Neuron (in vitro differentiated cells): ENCODE results near the gene MYH6.

ENCODE experiments used
- H2AFZ ChIP-seq: one replicate; pipeline ENCODE4 v1.6.1; 2013; ENCODE audit warnings: low read depth, mild to moderate bottlenecking, inconsistent platforms, low read length, moderate library complexity
- H3K27me3 ChIP-seq: one replicate; pipeline ENCODE4 v1.6.1; 2013; ENCODE audit warnings: low read length; ENCODE audit not compliant: insufficient read depth
- H3K36me3 ChIP-seq: one replicate; pipeline ENCODE4 v1.6.1; 2013; ENCODE audit warnings: low read length; ENCODE audit not compliant: insufficient read depth
- H3K4me1 ChIP-seq: one replicate; pipeline ENCODE4 v1.6.1; 2013; ENCODE audit warnings: low read length; ENCODE audit not compliant: insufficient read depth
- H3K4me3 ChIP-seq: 2 replicates; pipeline ENCODE4 v1.5.1; 2013; ENCODE audit warnings: mild to moderate bottlenecking, low read length, moderate library complexity
- H3K9me3 ChIP-seq: one replicate; pipeline ENCODE4 v1.6.1; 2013; ENCODE audit warnings: low read length

Gene MYH6

GRCh38 chr14:23380197-23380914, 27.7 kb downstream of the MYH6 start:
- Histone ChIP-seq H3K9me3 (no peaks in the 10 kb centered on the region), H3K4me3 (no peak overlapping the region), H2AFZ (no peak overlapping the region), H3K36me3 (no peaks in the 10 kb centered on the region), H3K4me1 (no peaks in the 10 kb centered on the region), H3K27me3 (peaks cover 31% of the 10 kb centered on the region)

GRCh38 chr14:23379366-23380196, 28.5 kb downstream of the MYH6 start:
- no peaks in the 10 kb centered on the region for H3K36me3 ChIP-seq
- no peaks in the 10 kb centered on the region for H3K4me1 ChIP-seq
- H2AFZ ChIP-seq: no peak overlapping the region
- H3K4me3 ChIP-seq: no peak overlapping the region
- peaks cover 32% of the 10 kb centered on the region for H3K27me3 ChIP-seq
- no peaks in the 10 kb centered on the region for H3K9me3 ChIP-seq

- Histone ChIP-seq H3K36me3 (no peaks in the 10 kb centered on the region), H2AFZ (no peak overlapping the region), H3K27me3 (peaks cover 32% of the 10 kb centered on the region), H3K4me1 (no peaks in the 10 kb centered on the region), H3K9me3 (no peaks in the 10 kb centered on the region), H3K4me3 (no peak overlapping the region)
These were observed 29.4 kb downstream of the MYH6 start for GRCh38 chr14:23378612-23379220.

GRCh38 chr14:23377573-23378563, 30.2 kb downstream of the MYH6 start:
- Histone ChIP-seq H3K4me3 (no peak overlapping the region), H3K4me1 (no peaks in the 10 kb centered on the region), H3K36me3 (no peaks in the 10 kb centered on the region), H3K27me3 (peaks cover 32% of the 10 kb centered on the region), H2AFZ (no peak overlapping the region), H3K9me3 (no peaks in the 10 kb centered on the region)

- Histone ChIP-seq H3K9me3 (no peaks in the 10 kb centered on the region), H3K4me1 (no peaks in the 10 kb centered on the region), H2AFZ (no peak overlapping the region), H3K27me3 (peaks cover 35% of the 10 kb centered on the region), H3K4me3 (no peak overlapping the region), H3K36me3 (no peaks in the 10 kb centered on the region)
These were observed 30.9 kb downstream of the MYH6 start for GRCh38 chr14:23377198-23377550.

GRCh38 chr14:23376482-23377197, 31.4 kb downstream of the MYH6 start, which contains the start of gene CMTM5:
CMTM5 (plus strand) TSS chr14:23377046; CDS start chr14:23377252, 206 bp downstream.
- Histone ChIP-seq H2AFZ (no peak within 1 kb of the TSS), H3K27me3 (peaks cover 35% of the 10 kb centered on the region), H3K36me3 (no peaks in the 10 kb centered on the region), H3K9me3 (no peaks in the 10 kb centered on the region), H3K4me3 (no peak within 1 kb of the TSS), H3K4me1 (no peaks in the 10 kb centered on the region)

- Histone ChIP-seq H3K4me3 (no peak overlapping the region), H3K9me3 (no peaks in the 10 kb centered on the region), H3K27me3 (peaks cover 39% of the 10 kb centered on the region), H3K36me3 (no peaks in the 10 kb centered on the region), H3K4me1 (no peaks in the 10 kb centered on the region), H2AFZ (no peak overlapping the region)
These were observed 32.4 kb downstream of the MYH6 start for GRCh38 chr14:23375527-23376251.

- Histone ChIP-seq H3K4me3 (no peak overlapping the region), H3K9me3 (no peaks in the 10 kb centered on the region), H3K4me1 (no peaks in the 10 kb centered on the region), H3K27me3 (peaks cover 46% of the 10 kb centered on the region), H3K36me3 (no peaks in the 10 kb centered on the region), H2AFZ (no peak overlapping the region)
These were observed 35.0 kb downstream of the MYH6 start for GRCh38 chr14:23373041-23373440.

GRCh38 chr14:23372509-23372908, 35.6 kb downstream of the MYH6 start, which contains the start of gene IL25:
IL25 (plus strand) TSS chr14:23372809.
- H3K36me3 ChIP-seq: no peaks in the 10 kb centered on the region
- peaks cover 40% of the 10 kb centered on the region for H3K27me3 ChIP-seq
- no peaks in the 10 kb centered on the region for H3K9me3 ChIP-seq
- H2AFZ ChIP-seq: no peak within 1 kb of the TSS
- no peaks in the 10 kb centered on the region for H3K4me1 ChIP-seq
- H3K4me3 ChIP-seq: no peak within 1 kb of the TSS

GRCh38 chr14:23371865-23372264, 36.2 kb downstream of the MYH6 start:
- no peak overlapping the region for H2AFZ ChIP-seq
- H3K36me3 ChIP-seq: no peaks in the 10 kb centered on the region
- peaks cover 2% of the 10 kb centered on the region for H3K4me1 ChIP-seq
- no peak overlapping the region for H3K4me3 ChIP-seq
- peaks cover 34% of the 10 kb centered on the region for H3K27me3 ChIP-seq
- no peaks in the 10 kb centered on the region for H3K9me3 ChIP-seq

- no peak overlapping the region for H2AFZ ChIP-seq
- H3K27me3 ChIP-seq: peaks cover 25% of the 10 kb centered on the region
- peaks cover 5% of the 10 kb centered on the region for H3K4me1 ChIP-seq
- H3K4me3 ChIP-seq: no peak overlapping the region
- no peaks in the 10 kb centered on the region for H3K36me3 ChIP-seq
- H3K9me3 ChIP-seq: no peaks in the 10 kb centered on the region
These were observed 37.9 kb downstream of the MYH6 start for GRCh38 chr14:23370221-23370620.
